Loucy (cell line): ENCODE measurements around the gene PPP1R14C.

Source experiments
- EZH2phosphoT487 ChIP-seq: fragments of 200-600 bp; IDR thresholded peaks from 2 replicates; pipeline ENCODE4 v1.6.1; 2018; ENCODE audit warnings: antibody characterized with exemption, mild to moderate bottlenecking, moderate library complexity, borderline replicate concordance
- TF ChIP-seq, protein P1 (sequence below): fragments of 200-600 bp; sonication (generic); conservative IDR thresholded peaks from 2 replicates; pipeline ENCODE4 v1.5.1; 2014; ENCODE audit warnings: mild to moderate bottlenecking, antibody characterized with exemption, low read length

- TF ChIP-seq, protein P1, sequence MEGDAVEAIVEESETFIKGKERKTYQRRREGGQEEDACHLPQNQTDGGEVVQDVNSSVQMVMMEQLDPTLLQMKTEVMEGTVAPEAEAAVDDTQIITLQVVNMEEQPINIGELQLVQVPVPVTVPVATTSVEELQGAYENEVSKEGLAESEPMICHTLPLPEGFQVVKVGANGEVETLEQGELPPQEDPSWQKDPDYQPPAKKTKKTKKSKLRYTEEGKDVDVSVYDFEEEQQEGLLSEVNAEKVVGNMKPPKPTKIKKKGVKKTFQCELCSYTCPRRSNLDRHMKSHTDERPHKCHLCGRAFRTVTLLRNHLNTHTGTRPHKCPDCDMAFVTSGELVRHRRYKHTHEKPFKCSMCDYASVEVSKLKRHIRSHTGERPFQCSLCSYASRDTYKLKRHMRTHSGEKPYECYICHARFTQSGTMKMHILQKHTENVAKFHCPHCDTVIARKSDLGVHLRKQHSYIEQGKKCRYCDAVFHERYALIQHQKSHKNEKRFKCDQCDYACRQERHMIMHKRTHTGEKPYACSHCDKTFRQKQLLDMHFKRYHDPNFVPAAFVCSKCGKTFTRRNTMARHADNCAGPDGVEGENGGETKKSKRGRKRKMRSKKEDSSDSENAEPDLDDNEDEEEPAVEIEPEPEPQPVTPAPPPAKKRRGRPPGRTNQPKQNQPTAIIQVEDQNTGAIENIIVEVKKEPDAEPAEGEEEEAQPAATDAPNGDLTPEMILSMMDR = no peak
- TF ChIP-seq EZH2phosphoT487 = no peak
These were observed 144.1 kb downstream of the PPP1R14C start for GRCh38 chr6:150286912-150287311.
